HCT116 (cell line): ENCODE results near the gene PCDH15. TPM values are rescaled to one million over a fixed set of nuclear protein-coding genes. Genes with fewer than 3 reads are reported as not detected.

Experiments
- ATAC-seq: fragments of 200-7000 bp; cut with Tn5 transposase; 2 replicates; pipeline ENCODE4 v1.9.1; 2020; ENCODE audit warnings: mild to moderate bottlenecking, moderate library complexity
- BruUV-seq: library from RNA; stranded (reverse); fragments of 400-500 nt; replicated peaks from 2 replicates; lab custom pipeline; 2021; lab: Mats Ljungman, UMichigan
- CTCF ChIA-PET: fragments of 300-600 bp; sonication (Branson Sonifier 250); formaldehyde crosslinking; loops from one replicate; lab custom pipeline; 2021; ENCODE audit warnings: antibody characterized with exemption; lab: Charles Lee
- POLR2A ChIA-PET: fragments of 300-600, 350-600 bp; sonication (Branson Sonifier 250); formaldehyde crosslinking; loops from one replicate; lab custom pipeline; 2021; ENCODE audit warnings: antibody characterized with exemption; lab: Charles Lee
- RAD21 ChIA-PET, 2 experiments: fragments of 300-600 bp; sonication (Branson Sonifier 250); formaldehyde crosslinking; loops; one replicate each; lab custom pipeline; 2023; ENCODE audit warnings: low total read pairs in 2 of 2; ENCODE audit not compliant: uncharacterized antibody in 2 of 2, unreplicated experiment in 2 of 2, low non-redundant PET in 1 of 2; lab: Charles Lee
- DNase-seq: peaks from one replicate; pipeline ENCODE4 v3.0.0-alpha.2; 2010; ENCODE audit warnings: low read depth, low spot score
- H2AFZ ChIP-seq: fragments of 200-600 bp; shearing (Covaris generic), sonication (generic); 2 replicates; pipeline ENCODE4 v1.6.1; 2017; ENCODE audit warnings: low read depth, mixed run types, mixed read lengths, antibody characterized with exemption, low read length; ENCODE audit not compliant: poor library complexity, severe bottlenecking
- H3K27ac ChIP-seq: 2 replicates; pipeline ENCODE4 v1.5.1; 2012; ENCODE audit warnings: low read depth, low read length
- H3K27me3 ChIP-seq: fragments of 200-600 bp; sonication (generic); 2 replicates; pipeline ENCODE4 v1.6.1; 2016; ENCODE audit warnings: mixed run types, low read length, mixed read lengths; ENCODE audit not compliant: insufficient read depth
- H3K36me3 ChIP-seq, 2 experiments: fragments of 200-500 bp in 1 of 2; fragments of 200-600 bp in 1 of 2; sonication (Bioruptor generic) in 1 of 2; sonication (generic) in 1 of 2; 2 replicates each; pipeline versions ENCODE4 v1.5.1 to v1.6.1; 2014 to 2016; ENCODE audit warnings: low read length in 2 of 2, inconsistent platforms in 1 of 2, mixed read lengths in 1 of 2, mixed run types in 1 of 2; ENCODE audit not compliant: insufficient read depth in 2 of 2, control insufficient read depth in 1 of 2
- H3K4me1 ChIP-seq, 2 experiments: fragments of 200-600 bp in 1 of 2; sonication (generic) in 1 of 2; 2 replicates each; pipeline versions ENCODE4 v1.5.1 to v1.6.1; 2012 to 2017; ENCODE audit warnings: low read length in 2 of 2, inconsistent platforms in 1 of 2, mild to moderate bottlenecking in 1 of 2, mixed read lengths in 1 of 2, mixed run types in 1 of 2, moderate library complexity in 1 of 2; ENCODE audit not compliant: insufficient read depth in 2 of 2, control insufficient read depth in 1 of 2
- H3K4me2 ChIP-seq: fragments of 200-600 bp; sonication (generic); 2 replicates; pipeline ENCODE4 v1.6.1; 2017; ENCODE audit warnings: mixed run types, low read length, mixed read lengths
- H3K4me3 ChIP-seq, 2 experiments: fragments of 200-600 bp in 1 of 2; sonication (generic) in 1 of 2; replicated peaks in 1 of 2; 2 replicates each; pipeline ENCODE4 v1.5.1; 2011 to 2016; ENCODE audit warnings: low read length in 2 of 2, control low read depth in 1 of 2, low read depth in 1 of 2, mild to moderate bottlenecking in 1 of 2, mixed read lengths in 1 of 2, mixed run types in 1 of 2
- H3K79me2 ChIP-seq: fragments of 200-600 bp; sonication (generic); 2 replicates; pipeline ENCODE4 v1.6.1; 2017; ENCODE audit warnings: mild to moderate bottlenecking, mixed run types, low read length, moderate library complexity, mixed read lengths; ENCODE audit not compliant: insufficient read depth
- H3K9ac ChIP-seq: fragments of 200-600 bp; sonication (generic); 2 replicates; pipeline ENCODE4 v1.6.1; 2016; ENCODE audit warnings: low read length, mixed read lengths
- H3K9me2 ChIP-seq: fragments of 200-600 bp; sonication (generic), shearing (Covaris generic); 2 replicates; pipeline ENCODE4 v1.6.1; 2017; ENCODE audit warnings: mixed run types, mild to moderate bottlenecking, moderate library complexity; ENCODE audit not compliant: insufficient read depth
- H3K9me3 ChIP-seq, 2 experiments: fragments of 200-500 bp in 1 of 2; fragments of 200-600 bp in 1 of 2; sonication (Bioruptor generic) in 1 of 2; sonication (generic) in 1 of 2; 2 replicates each; pipeline ENCODE4 v1.6.1; 2014 to 2017; ENCODE audit warnings: low read length in 2 of 2, mixed read lengths in 2 of 2, inconsistent platforms in 1 of 2, low read depth in 1 of 2, mild to moderate bottlenecking in 1 of 2, mixed run types in 1 of 2, moderate library complexity in 1 of 2; ENCODE audit not compliant: control insufficient read depth in 1 of 2, insufficient read depth in 1 of 2
- H4K20me1 ChIP-seq: fragments of 200-600 bp; sonication (generic), shearing (Covaris generic); 2 replicates; pipeline ENCODE4 v1.6.1; 2017; ENCODE audit warnings: mixed run types, mild to moderate bottlenecking, moderate library complexity; ENCODE audit not compliant: insufficient read depth
- ELF1 ChIP-seq: IDR thresholded peaks from 2 replicates; pipeline ENCODE4 v1.6.1; 2012; ENCODE audit warnings: low read depth, borderline replicate concordance
- EZH2phosphoT487 ChIP-seq: fragments of 200-600 bp; IDR thresholded peaks from 2 replicates; pipeline ENCODE4 v1.6.1; 2018; ENCODE audit warnings: antibody characterized with exemption, borderline replicate concordance
- FOSL1 ChIP-seq: IDR thresholded peaks from 2 replicates; pipeline ENCODE4 v1.6.1; 2012; ENCODE audit warnings: low read depth
- JUND ChIP-seq: IDR thresholded peaks from 2 replicates; pipeline ENCODE4 v1.6.1; 2012
- SP1 ChIP-seq: IDR thresholded peaks from 2 replicates; pipeline ENCODE4 v1.6.1; 2012; ENCODE audit warnings: low read depth
- SRF ChIP-seq: IDR thresholded peaks from 2 replicates; pipeline ENCODE4 v1.6.1; 2012; ENCODE audit warnings: low read depth
- YY1 ChIP-seq: IDR thresholded peaks from 2 replicates; pipeline ENCODE4 v1.6.1; 2011; ENCODE audit warnings: low read length, low read depth, moderate library complexity, mild to moderate bottlenecking; ENCODE audit not compliant: insufficient replicate concordance; ENCODE audit errors: extremely low read depth
- ZFX ChIP-seq: fragments of 450-650 bp; IDR thresholded peaks from 2 replicates; pipeline ENCODE4 v1.6.1; 2017
- intact Hi-C: fragments of 100-400 bp; cut with micrococcal nuclease; formaldehyde crosslinking; loops from 2 replicates; pipeline ENCODE4 v1.10.0; 2022
- total RNA-seq: library from RNA; stranded (reverse); gene quantifications from one replicate; pipeline ENCODE4 v1.2.1, GENCODE V29; 2021; ENCODE audit not compliant: unreplicated experiment
- TF ChIP-seq, protein P1 (sequence below), 3 experiments: fragments of 200-600 bp in 1 of 3; sonication (generic) in 1 of 3; IDR thresholded peaks in 2 of 3; conservative IDR thresholded peaks in 1 of 3; 2 replicates each; pipeline ENCODE4 v1.5.1; 2012 to 2017; ENCODE audit warnings: low read depth in 2 of 3, low read length in 2 of 3, antibody characterized with exemption in 1 of 3, borderline replicate concordance in 1 of 3, control low read depth in 1 of 3, mild to moderate bottlenecking in 1 of 3, mixed read lengths in 1 of 3, mixed run types in 1 of 3, moderate library complexity in 1 of 3; ENCODE audit not compliant: insufficient read depth in 1 of 3
- TF ChIP-seq, protein P2 (sequence below): IDR thresholded peaks from 2 replicates; pipeline ENCODE4 v1.6.1; 2012; ENCODE audit warnings: low read depth

PCDH15 gene
- total RNA-seq, 1 experiment from 2014 or later, result not detected

DNA sequence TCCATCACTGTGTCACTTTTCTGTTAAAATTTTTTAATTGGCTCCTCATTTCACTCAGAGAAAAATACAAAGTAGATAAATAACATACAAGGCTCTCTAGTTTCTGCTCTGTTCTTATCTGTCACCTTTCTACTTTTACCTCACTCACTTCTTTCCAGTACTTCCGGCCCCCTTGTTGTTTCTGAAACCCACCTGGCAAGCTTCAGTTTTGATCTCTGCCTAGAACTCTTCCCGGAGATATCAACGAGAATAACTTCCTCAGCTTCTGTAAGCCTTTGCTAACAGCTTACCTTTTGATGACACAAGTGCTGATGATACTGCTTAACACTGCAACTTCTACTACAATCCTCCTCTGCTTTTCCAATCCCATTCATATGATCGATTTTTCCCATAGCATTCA lies 566.2 kb downstream of the PCDH15 start:
- TF ChIP-seq SP1 (no peak), SRF (no peak), JUND (no peak), FOSL1 (no peak), EZH2phosphoT487 (no peak), ZFX (no peak), ELF1 (no peak)
- CTCF ChIA-PET, result no interaction called here
- no peaks in the 10 kb centered on the region for H3K27me3 ChIP-seq

DNA sequence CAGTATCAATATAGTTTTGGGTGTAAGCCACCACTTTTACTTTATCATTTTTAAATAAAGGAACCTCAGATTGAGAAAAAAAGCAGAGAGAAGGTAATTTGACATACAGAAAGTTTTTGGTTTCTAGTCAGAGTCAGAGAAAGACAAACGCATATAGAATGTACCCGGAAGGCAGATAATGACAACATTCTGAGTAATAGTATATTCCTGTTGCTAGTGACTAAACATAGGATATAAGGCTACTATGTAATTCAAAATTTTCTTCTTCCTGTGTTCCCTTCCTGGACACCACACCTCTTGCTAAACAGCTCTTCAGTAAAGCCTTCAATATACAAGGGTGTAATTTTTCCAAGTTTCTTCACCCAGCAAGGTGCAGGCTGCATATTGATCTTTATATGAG lies 597.6 kb downstream of the PCDH15 start:
- ChIA-PET POLR2A (no interaction called here), RAD21 (no interaction called here), CTCF (no interaction called here)
- H3K79me2 ChIP-seq, result no peaks in the 10 kb centered on the region
- no peaks in the 10 kb centered on the region for H3K4me1 ChIP-seq
- no peak overlapping the region for H3K4me2 ChIP-seq
- no peaks in the 10 kb centered on the region for H3K9me2 ChIP-seq
- no peak for TF ChIP-seq YY1
- TF ChIP-seq, protein P1, sequence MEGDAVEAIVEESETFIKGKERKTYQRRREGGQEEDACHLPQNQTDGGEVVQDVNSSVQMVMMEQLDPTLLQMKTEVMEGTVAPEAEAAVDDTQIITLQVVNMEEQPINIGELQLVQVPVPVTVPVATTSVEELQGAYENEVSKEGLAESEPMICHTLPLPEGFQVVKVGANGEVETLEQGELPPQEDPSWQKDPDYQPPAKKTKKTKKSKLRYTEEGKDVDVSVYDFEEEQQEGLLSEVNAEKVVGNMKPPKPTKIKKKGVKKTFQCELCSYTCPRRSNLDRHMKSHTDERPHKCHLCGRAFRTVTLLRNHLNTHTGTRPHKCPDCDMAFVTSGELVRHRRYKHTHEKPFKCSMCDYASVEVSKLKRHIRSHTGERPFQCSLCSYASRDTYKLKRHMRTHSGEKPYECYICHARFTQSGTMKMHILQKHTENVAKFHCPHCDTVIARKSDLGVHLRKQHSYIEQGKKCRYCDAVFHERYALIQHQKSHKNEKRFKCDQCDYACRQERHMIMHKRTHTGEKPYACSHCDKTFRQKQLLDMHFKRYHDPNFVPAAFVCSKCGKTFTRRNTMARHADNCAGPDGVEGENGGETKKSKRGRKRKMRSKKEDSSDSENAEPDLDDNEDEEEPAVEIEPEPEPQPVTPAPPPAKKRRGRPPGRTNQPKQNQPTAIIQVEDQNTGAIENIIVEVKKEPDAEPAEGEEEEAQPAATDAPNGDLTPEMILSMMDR (IDR thresholded peaks at IDR 0.05 in 2 of 3, conservative IDR thresholded peaks at IDR 0.05 in 1 of 3; ENCODE audit: borderline replicate concordance in 1 of 3, insufficient read depth in 1 of 3, low read depth in 2 of 3, low read length in 2 of 3), result no peak
- TF ChIP-seq, protein P2, sequence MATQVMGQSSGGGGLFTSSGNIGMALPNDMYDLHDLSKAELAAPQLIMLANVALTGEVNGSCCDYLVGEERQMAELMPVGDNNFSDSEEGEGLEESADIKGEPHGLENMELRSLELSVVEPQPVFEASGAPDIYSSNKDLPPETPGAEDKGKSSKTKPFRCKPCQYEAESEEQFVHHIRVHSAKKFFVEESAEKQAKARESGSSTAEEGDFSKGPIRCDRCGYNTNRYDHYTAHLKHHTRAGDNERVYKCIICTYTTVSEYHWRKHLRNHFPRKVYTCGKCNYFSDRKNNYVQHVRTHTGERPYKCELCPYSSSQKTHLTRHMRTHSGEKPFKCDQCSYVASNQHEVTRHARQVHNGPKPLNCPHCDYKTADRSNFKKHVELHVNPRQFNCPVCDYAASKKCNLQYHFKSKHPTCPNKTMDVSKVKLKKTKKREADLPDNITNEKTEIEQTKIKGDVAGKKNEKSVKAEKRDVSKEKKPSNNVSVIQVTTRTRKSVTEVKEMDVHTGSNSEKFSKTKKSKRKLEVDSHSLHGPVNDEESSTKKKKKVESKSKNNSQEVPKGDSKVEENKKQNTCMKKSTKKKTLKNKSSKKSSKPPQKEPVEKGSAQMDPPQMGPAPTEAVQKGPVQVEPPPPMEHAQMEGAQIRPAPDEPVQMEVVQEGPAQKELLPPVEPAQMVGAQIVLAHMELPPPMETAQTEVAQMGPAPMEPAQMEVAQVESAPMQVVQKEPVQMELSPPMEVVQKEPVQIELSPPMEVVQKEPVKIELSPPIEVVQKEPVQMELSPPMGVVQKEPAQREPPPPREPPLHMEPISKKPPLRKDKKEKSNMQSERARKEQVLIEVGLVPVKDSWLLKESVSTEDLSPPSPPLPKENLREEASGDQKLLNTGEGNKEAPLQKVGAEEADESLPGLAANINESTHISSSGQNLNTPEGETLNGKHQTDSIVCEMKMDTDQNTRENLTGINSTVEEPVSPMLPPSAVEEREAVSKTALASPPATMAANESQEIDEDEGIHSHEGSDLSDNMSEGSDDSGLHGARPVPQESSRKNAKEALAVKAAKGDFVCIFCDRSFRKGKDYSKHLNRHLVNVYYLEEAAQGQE, result no peak
- ATAC-seq (no peak), DNase-seq (no peak)
- intact Hi-C loops, result no loop called here
- H4K20me1 ChIP-seq, result no peaks in the 10 kb centered on the region
- no peaks in the 10 kb centered on the region for H3K36me3 ChIP-seq
- no peak overlapping the region for H3K27ac ChIP-seq
- no peak overlapping the region for H2AFZ ChIP-seq
- no peak overlapping the region for H3K9ac ChIP-seq
- no peak overlapping the region for H3K4me3 ChIP-seq
- H3K9me3 ChIP-seq, result peaks cover 0 to 6% of the 10 kb centered on the region in 2 experiments; a peak in 1 of 4 replicates
- H3K27me3 ChIP-seq, result no peaks in the 10 kb centered on the region
- no TSS peak for BruUV-seq

More for the DNA sequence above, 566.2 kb downstream of the PCDH15 start:
- no peak overlapping the region for H2AFZ ChIP-seq
- H3K4me2 ChIP-seq, result no peak overlapping the region
- no peaks in the 10 kb centered on the region for H3K4me1 ChIP-seq
- intact Hi-C loops, result no loop called here
- no TSS peak for BruUV-seq
- ChIA-PET RAD21 (no interaction called here), POLR2A (no interaction called here)
- ATAC-seq (no peak), DNase-seq (no peak)
- H3K9me2 ChIP-seq, result no peaks in the 10 kb centered on the region
- no peak overlapping the region for H3K9ac ChIP-seq
- no peaks in the 10 kb centered on the region for H4K20me1 ChIP-seq
- no peak overlapping the region for H3K4me3 ChIP-seq
- H3K36me3 ChIP-seq, result no peaks in the 10 kb centered on the region
- H3K79me2 ChIP-seq, result no peaks in the 10 kb centered on the region
- H3K27ac ChIP-seq, result no peak overlapping the region
- H3K9me3 ChIP-seq, result peaks cover 4 to 9% of the 10 kb centered on the region in 2 experiments; a peak in 2 of 4 replicates
